ENCODE measurements around the gene SLC9B2.

DNA sequence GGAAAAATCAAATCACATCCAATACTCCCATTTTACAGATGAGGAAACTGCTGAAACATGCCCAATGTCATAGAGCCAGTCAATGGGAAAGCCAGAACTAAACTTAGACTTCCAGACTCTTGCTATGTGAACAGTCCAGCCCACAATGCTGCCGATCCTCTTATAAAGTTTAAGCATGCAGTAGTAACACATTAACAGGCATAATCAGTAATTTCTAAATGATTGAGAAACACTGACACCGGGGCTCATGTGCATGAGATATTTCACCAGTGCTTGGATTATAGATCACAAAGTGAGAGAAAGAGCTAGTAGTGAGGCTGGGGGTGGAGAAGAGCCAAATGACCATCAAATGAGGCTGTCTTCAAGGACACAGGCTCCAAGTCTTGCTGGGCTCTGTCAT is 20.6 kb upstream of the SLC9B2 start:
- TF ChIP-seq, protein P1, sequence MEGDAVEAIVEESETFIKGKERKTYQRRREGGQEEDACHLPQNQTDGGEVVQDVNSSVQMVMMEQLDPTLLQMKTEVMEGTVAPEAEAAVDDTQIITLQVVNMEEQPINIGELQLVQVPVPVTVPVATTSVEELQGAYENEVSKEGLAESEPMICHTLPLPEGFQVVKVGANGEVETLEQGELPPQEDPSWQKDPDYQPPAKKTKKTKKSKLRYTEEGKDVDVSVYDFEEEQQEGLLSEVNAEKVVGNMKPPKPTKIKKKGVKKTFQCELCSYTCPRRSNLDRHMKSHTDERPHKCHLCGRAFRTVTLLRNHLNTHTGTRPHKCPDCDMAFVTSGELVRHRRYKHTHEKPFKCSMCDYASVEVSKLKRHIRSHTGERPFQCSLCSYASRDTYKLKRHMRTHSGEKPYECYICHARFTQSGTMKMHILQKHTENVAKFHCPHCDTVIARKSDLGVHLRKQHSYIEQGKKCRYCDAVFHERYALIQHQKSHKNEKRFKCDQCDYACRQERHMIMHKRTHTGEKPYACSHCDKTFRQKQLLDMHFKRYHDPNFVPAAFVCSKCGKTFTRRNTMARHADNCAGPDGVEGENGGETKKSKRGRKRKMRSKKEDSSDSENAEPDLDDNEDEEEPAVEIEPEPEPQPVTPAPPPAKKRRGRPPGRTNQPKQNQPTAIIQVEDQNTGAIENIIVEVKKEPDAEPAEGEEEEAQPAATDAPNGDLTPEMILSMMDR (tag by site-specific recombination; IDR thresholded peaks at IDR 0.05): no peak
- no peak for TF ChIP-seq YY1 (tag by site-specific recombination; IDR thresholded peaks at IDR 0.05)
- TF ChIP-seq ZNF488 (tag by site-specific recombination; IDR thresholded peaks at IDR 0.05): no peak
- TF ChIP-seq TCF7L2 (IDR thresholded peaks at IDR 0.05; ENCODE audit: borderline replicate concordance, low read depth, low read length): no peak

Measured in HEK293 (cell line).